ENCODE data around the gene TAS2R8. TPM values are rescaled to one million over a fixed set of nuclear protein-coding genes. Genes with fewer than 3 reads are reported as not detected.

Gene TAS2R8
- not detected in 2 replicates for total RNA-seq (2022)
- percentile 45 among the genes with signal in this experiment for Bru-seq, nascent RNA
- percentile 53 among the genes with signal in this experiment for BruChase-seq, experiment 1, labeled RNA remaining after a 6-hour chase
- percentile 57 among the genes with signal in this experiment for BruChase-seq, experiment 2, labeled RNA remaining after a 2-hour chase
- long read RNA-seq: 0 reads

GRCh38 chr12:10807186-10807585 lies at the start of gene TAS2R8:
Gene TAS2R8, minus strand, starts transcription at chr12:10807286. Its CDS starts 306 bp downstream, at chr12:10806980.
- no peak for TF ChIP-seq CTCF (IDR thresholded peaks at IDR 0.05; ENCODE audit: unreplicated experiment)
- intact Hi-C loops (cut with micrococcal nuclease; ENCODE audit: unreplicated experiment): no loop called here
- Mint-ChIP-seq H3K36me3 (ENCODE audit: insufficient read depth, unreplicated experiment) (no peaks in the 10 kb centered on the region), H3K9me3 (ENCODE audit: low read depth, unreplicated experiment) (no peaks in the 10 kb centered on the region), H3K4me1 (ENCODE audit: low read depth, unreplicated experiment) (no peaks in the 10 kb centered on the region), H3K4me3 (ENCODE audit: low read depth, unreplicated experiment) (no peak within 1 kb of the TSS), H3K27ac (ENCODE audit: unreplicated experiment) (no peak within 1 kb of the TSS), H3K27me3 (ENCODE audit: unreplicated experiment) (no peaks in the 10 kb centered on the region)
- BruUV-seq (replicated peaks): no TSS peak
- no peak for DNase-seq
- CTCF ChIA-PET: no interaction called here

- intact Hi-C loops (cut with micrococcal nuclease; ENCODE audit: unreplicated experiment): no loop called here
- no TSS peak for BruUV-seq (replicated peaks)
- Mint-ChIP-seq H3K27ac (ENCODE audit: unreplicated experiment) (no peak overlapping the region), H3K4me3 (ENCODE audit: low read depth, unreplicated experiment) (no peak overlapping the region), H3K9me3 (ENCODE audit: low read depth, unreplicated experiment) (peaks cover 14% of the 10 kb centered on the region), H3K36me3 (ENCODE audit: insufficient read depth, unreplicated experiment) (peaks cover 4% of the 10 kb centered on the region), H3K4me1 (ENCODE audit: low read depth, unreplicated experiment) (peaks cover 7% of the 10 kb centered on the region), H3K27me3 (ENCODE audit: unreplicated experiment) (no peaks in the 10 kb centered on the region)
- TF ChIP-seq CTCF (IDR thresholded peaks at IDR 0.05; ENCODE audit: unreplicated experiment): no peak
- CTCF ChIA-PET: no interaction called here
- DNase-seq: no peak
These were observed 48.7 kb upstream of the TAS2R8 start for GRCh38 chr12:10855807-10856206.

- Mint-ChIP-seq H3K4me1 (ENCODE audit: low read depth, unreplicated experiment) (peaks cover 7% of the 10 kb centered on the region), H3K9me3 (ENCODE audit: low read depth, unreplicated experiment) (peaks cover 11% of the 10 kb centered on the region), H3K27ac (ENCODE audit: unreplicated experiment) (no peak overlapping the region), H3K36me3 (ENCODE audit: insufficient read depth, unreplicated experiment) (peaks cover 4% of the 10 kb centered on the region), H3K27me3 (ENCODE audit: unreplicated experiment) (no peaks in the 10 kb centered on the region), H3K4me3 (ENCODE audit: low read depth, unreplicated experiment) (no peak overlapping the region)
- CTCF ChIA-PET: no interaction called here
- TF ChIP-seq CTCF (IDR thresholded peaks at IDR 0.05; ENCODE audit: unreplicated experiment): no peak
- no TSS peak for BruUV-seq (replicated peaks)
- intact Hi-C loops (cut with micrococcal nuclease; ENCODE audit: unreplicated experiment): no loop called here
- DNase-seq: no peak
These were observed 46.7 kb upstream of the TAS2R8 start for GRCh38 chr12:10853776-10854175.

- Mint-ChIP-seq H3K36me3 (ENCODE audit: insufficient read depth, unreplicated experiment) (peaks cover 4% of the 10 kb centered on the region), H3K27me3 (ENCODE audit: unreplicated experiment) (no peaks in the 10 kb centered on the region), H3K4me1 (ENCODE audit: low read depth, unreplicated experiment) (peaks cover 7% of the 10 kb centered on the region), H3K9me3 (ENCODE audit: low read depth, unreplicated experiment) (peaks cover 6% of the 10 kb centered on the region), H3K4me3 (ENCODE audit: low read depth, unreplicated experiment) (no peak overlapping the region), H3K27ac (ENCODE audit: unreplicated experiment) (no peak overlapping the region)
- no TSS peak for BruUV-seq (replicated peaks)
- intact Hi-C loops (cut with micrococcal nuclease; ENCODE audit: unreplicated experiment): no loop called here
- CTCF ChIA-PET: no interaction called here
- no peak for TF ChIP-seq CTCF (IDR thresholded peaks at IDR 0.05; ENCODE audit: unreplicated experiment)
- DNase-seq: no peak
These were observed 44.3 kb upstream of the TAS2R8 start for GRCh38 chr12:10851243-10851858.

Measured in Calu3 (cell line).